ENCODE measurements around the gene ASIC4. TPM values are rescaled to one million over a fixed set of nuclear protein-coding genes. Genes with fewer than 3 reads are reported as not detected.
A peak's percentile ranks its signal among the peaks of the same experiment; 100 is the strongest.

ASIC4 gene
- total and polyA plus RNA-seq, 2 experiments from 2014 or later = not detected

DNA sequence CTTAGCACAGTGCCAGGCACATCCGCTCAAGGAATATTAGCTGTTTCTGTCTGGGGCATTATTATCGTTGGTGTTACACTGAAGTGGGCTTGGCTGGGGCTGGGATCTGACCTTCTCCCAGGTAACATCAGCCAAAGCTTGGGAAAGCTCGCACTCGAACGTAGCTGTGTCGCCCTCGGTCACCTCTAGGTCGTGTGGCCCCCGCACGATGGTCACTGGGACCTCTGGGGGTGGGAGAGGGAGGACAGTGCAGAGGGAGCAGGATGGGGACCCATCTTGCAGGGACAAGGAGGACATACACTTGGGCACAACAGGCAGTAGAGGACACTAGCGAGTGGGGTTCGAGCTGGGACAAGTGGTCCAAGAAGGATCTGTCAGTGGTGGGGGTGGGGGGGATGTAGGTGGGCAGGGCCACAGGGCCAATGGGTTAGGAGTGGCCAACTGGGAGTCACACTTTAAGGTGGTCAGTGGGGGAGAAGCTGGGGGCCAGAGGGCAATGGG lies 39.2 kb downstream of the ASIC4 start:
- H3K27ac ChIP-seq = no peak overlapping the region
- peaks cover 9% of the 10 kb centered on the region for H3K27me3 ChIP-seq
- no peaks in the 10 kb centered on the region for H3K36me3 ChIP-seq (replicated peaks; ENCODE audit: insufficient read depth, low read depth)
- TF ChIP-seq, protein P1, sequence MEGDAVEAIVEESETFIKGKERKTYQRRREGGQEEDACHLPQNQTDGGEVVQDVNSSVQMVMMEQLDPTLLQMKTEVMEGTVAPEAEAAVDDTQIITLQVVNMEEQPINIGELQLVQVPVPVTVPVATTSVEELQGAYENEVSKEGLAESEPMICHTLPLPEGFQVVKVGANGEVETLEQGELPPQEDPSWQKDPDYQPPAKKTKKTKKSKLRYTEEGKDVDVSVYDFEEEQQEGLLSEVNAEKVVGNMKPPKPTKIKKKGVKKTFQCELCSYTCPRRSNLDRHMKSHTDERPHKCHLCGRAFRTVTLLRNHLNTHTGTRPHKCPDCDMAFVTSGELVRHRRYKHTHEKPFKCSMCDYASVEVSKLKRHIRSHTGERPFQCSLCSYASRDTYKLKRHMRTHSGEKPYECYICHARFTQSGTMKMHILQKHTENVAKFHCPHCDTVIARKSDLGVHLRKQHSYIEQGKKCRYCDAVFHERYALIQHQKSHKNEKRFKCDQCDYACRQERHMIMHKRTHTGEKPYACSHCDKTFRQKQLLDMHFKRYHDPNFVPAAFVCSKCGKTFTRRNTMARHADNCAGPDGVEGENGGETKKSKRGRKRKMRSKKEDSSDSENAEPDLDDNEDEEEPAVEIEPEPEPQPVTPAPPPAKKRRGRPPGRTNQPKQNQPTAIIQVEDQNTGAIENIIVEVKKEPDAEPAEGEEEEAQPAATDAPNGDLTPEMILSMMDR (IDR thresholded peaks at IDR 0.05; ENCODE audit: poor library complexity) = no peak
- no peak for TF ChIP-seq EZH2phosphoT487 (IDR thresholded peaks at IDR 0.05; ENCODE audit: low read depth, severe bottlenecking, unreplicated experiment)
- no peak for TF ChIP-seq EZH2 (IDR thresholded peaks at IDR 0.05; ENCODE audit: borderline replicate concordance)
- no peak for DNase-seq (ENCODE audit: low spot score)
- H3K4me2 ChIP-seq = peak overlapping the region; percentile 100
- H3K79me2 ChIP-seq = no peaks in the 10 kb centered on the region
- no peaks in the 10 kb centered on the region for H3K9me3 ChIP-seq (ENCODE audit: low read depth)
- no peaks in the 10 kb centered on the region for H4K20me1 ChIP-seq (ENCODE audit: insufficient read depth, poor library complexity, severe bottlenecking)
- 86% methylated on average over 12 of the region's 12 CpGs for WGBS (ENCODE audit: low lambda C conversion rate, missing lambda C conversion rate)
- no peak overlapping the region for H2AFZ ChIP-seq
- no peak overlapping the region for H3K4me3 ChIP-seq
- H3K4me1 ChIP-seq (ENCODE audit: insufficient read depth) = peaks cover 7% of the 10 kb centered on the region
- no peaks in the 10 kb centered on the region for H3K9me2 ChIP-seq (replicated peaks; ENCODE audit: insufficient read depth)

- Histone ChIP-seq H2AFZ (no peak overlapping the region), H3K79me2 (no peaks in the 10 kb centered on the region), H3K27me3 (peaks cover 9% of the 10 kb centered on the region), H4K20me1 (ENCODE audit: insufficient read depth, poor library complexity, severe bottlenecking) (no peaks in the 10 kb centered on the region), H3K4me2 (no peak overlapping the region), H3K36me3 (replicated peaks; ENCODE audit: insufficient read depth, low read depth) (no peaks in the 10 kb centered on the region), H3K9me3 (ENCODE audit: low read depth) (no peaks in the 10 kb centered on the region), H3K4me1 (ENCODE audit: insufficient read depth) (peaks cover 7% of the 10 kb centered on the region), H3K9me2 (replicated peaks; ENCODE audit: insufficient read depth) (no peaks in the 10 kb centered on the region), H3K27ac (no peak overlapping the region), H3K4me3 (no peak overlapping the region)
- no peak for TF ChIP-seq EZH2 (IDR thresholded peaks at IDR 0.05; ENCODE audit: borderline replicate concordance)
- TF ChIP-seq, protein P1 (IDR thresholded peaks at IDR 0.05; ENCODE audit: poor library complexity) = no peak
- no peak for TF ChIP-seq EZH2phosphoT487 (IDR thresholded peaks at IDR 0.05; ENCODE audit: low read depth, severe bottlenecking, unreplicated experiment)
- WGBS (ENCODE audit: low lambda C conversion rate, missing lambda C conversion rate) = 96% methylated on average over 9 of the region's 15 CpGs
- DNase-seq (ENCODE audit: low spot score) = no peak
Observed at GRCh38 chr2:219554350-219554749, 40.1 kb downstream of the ASIC4 start.

GRCh38 chr2:219555956-219556355 lies 41.7 kb downstream of the ASIC4 start:
- no peak for TF ChIP-seq EZH2 (IDR thresholded peaks at IDR 0.05; ENCODE audit: borderline replicate concordance)
- TF ChIP-seq, protein P1 (IDR thresholded peaks at IDR 0.05; ENCODE audit: poor library complexity) = no peak
- no peak for TF ChIP-seq EZH2phosphoT487 (IDR thresholded peaks at IDR 0.05; ENCODE audit: low read depth, severe bottlenecking, unreplicated experiment)
- Histone ChIP-seq H3K27ac (no peak overlapping the region), H3K9me2 (replicated peaks; ENCODE audit: insufficient read depth) (no peaks in the 10 kb centered on the region), H3K4me3 (no peak overlapping the region), H3K4me1 (ENCODE audit: insufficient read depth) (peaks cover 7% of the 10 kb centered on the region), H3K27me3 (peaks cover 6% of the 10 kb centered on the region), H3K9me3 (ENCODE audit: low read depth) (no peaks in the 10 kb centered on the region), H3K36me3 (replicated peaks; ENCODE audit: insufficient read depth, low read depth) (no peaks in the 10 kb centered on the region), H2AFZ (no peak overlapping the region), H4K20me1 (ENCODE audit: insufficient read depth, poor library complexity, severe bottlenecking) (no peaks in the 10 kb centered on the region), H3K4me2 (no peak overlapping the region), H3K79me2 (no peaks in the 10 kb centered on the region)
- DNase-seq (ENCODE audit: low spot score) = no peak
- WGBS (ENCODE audit: low lambda C conversion rate, missing lambda C conversion rate) = 96% methylated on average over 20 of the region's 20 CpGs

All from hepatocyte (in vitro differentiated cells).